ENCODE measurements around the gene FOCAD.
"Not testable (repeated sequence)": the region's sequence is repeated elsewhere in the genome, so short reads cannot be mapped to it uniquely, and the experiment has no call there.

FOCAD gene

DNA sequence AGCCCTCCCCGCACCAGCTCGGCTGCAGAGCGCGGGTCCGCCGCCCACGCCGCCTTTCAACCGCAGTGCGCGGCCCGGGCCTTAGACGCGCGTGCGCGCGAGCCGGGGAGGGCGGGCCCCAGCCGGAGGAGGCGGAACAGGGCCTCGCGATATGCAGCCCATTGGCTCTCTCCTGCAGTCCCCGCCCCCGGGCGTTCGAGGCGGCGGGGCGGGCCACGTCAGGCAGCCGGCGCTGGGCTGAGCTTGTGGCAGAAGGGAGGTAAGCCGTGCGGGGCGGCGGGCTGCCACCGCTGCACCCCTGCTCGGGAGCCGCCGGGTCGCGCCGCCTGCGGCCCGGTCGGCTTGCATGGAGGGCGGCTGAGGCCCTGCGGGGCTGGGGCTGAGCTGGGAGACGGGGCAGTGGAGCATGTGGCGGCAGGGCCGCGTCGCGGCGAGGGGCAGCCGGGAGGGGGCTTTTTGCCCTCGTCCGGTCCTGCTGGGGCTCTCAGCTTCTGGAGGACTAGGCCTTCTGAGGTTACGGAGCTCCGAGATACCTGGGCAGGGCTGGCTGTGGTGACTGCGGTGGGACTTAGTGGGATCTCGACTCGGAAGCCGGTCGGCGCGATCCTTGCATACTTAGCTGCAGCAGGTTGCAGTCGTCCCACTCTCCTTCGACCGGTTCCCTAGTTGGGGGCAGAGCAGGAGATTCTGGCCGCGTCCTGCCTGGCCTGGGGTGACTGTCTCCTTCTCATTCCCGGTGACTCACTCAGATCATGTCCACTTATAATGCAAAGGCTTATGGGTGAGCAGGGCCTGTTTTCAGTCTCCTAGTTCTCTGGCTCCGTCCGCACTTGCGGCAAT lies at the start of gene FOCAD:
Gene FOCAD, plus strand, starts transcription at position 225 of the 840 bp plus-strand sequence. CDS start 31,095 bp downstream, outside the sequence.
- DNase-seq (ENCODE audit: low read depth): peak; percentile 92

GRCh38 chr9:20634895-20635294 lies 49.2 kb upstream of the FOCAD start:
- DNase-seq (ENCODE audit: low read depth): no peak

GRCh38 chr9:20636888-20637440 lies 47.1 kb upstream of the FOCAD start:
- no peak for DNase-seq (ENCODE audit: low read depth)

DNA sequence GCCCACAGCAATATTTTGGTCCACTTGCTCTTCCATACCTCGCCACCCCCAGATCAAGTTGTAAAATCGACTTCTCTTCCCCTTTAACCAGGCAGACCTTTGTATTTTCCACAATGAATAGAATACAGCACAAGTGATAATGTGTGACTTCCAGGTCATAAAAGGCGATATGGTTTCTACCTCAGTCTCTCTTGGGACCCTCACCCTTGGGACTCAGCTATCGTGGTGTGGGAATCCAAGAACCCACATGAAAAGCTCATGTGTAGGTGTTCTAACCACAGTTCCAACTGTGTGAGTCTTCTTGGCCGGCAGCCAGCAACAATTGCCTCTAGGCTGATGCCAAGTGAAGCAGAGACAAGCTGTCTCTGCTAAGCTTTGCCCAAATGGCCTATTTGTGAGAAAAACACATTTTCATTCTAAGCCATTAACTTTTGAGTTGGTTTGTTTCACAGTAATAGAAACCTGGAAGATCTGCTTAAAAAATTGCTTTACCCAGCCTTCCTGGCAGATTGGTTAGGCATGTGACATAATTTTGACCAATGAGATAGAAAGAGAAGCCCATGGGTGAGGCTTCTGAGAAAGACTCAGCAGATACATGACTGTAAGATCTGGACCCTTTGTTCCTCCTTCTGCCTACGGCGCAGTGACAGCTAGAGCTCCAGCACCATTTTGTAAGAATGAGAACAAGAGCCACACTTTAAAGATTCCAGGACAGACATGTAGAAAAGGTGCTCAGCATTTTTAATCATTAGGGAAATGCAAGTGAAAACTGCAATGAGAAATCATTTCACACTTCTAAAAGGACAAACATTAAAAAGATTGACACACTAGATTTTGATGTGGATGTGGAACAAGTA lies 43.5 kb upstream of the FOCAD start:
- peak; percentile 50 for DNase-seq (ENCODE audit: low read depth)

- no peak for DNase-seq (ENCODE audit: low read depth)
Observed at GRCh38 chr9:20642045-20642444, 42.0 kb upstream of the FOCAD start.

DNA sequence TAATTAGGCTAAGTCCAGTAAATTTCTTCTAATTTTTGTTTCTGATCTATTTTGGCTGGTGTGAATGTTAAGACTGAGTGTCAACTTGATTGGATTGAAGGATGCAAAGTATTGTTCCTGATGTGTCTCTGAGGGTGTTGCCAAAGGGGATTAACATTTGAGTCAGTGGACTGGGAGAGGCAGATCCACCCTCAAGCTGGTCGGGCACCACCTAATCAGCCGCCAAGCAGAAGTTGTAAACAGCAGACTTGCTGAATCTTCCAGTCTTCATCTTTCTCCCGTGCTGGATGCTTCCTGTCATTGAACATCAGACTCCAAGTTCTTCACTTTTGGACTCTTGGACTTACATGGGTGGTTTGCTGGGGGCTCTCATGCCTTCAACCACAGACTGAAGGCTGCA lies 40.4 kb upstream of the FOCAD start:
- no peak for DNase-seq (ENCODE audit: low read depth)

GRCh38 chr9:20646656-20647055 lies 37.4 kb upstream of the FOCAD start:
- DNase-seq (ENCODE audit: low read depth): no peak

GRCh38 chr9:20649381-20649780 lies 34.7 kb upstream of the FOCAD start:
- DNase-seq (ENCODE audit: low read depth): no peak

- DNase-seq (ENCODE audit: low read depth): no peak
Observed at GRCh38 chr9:20650313-20650712, 33.7 kb upstream of the FOCAD start.

DNA sequence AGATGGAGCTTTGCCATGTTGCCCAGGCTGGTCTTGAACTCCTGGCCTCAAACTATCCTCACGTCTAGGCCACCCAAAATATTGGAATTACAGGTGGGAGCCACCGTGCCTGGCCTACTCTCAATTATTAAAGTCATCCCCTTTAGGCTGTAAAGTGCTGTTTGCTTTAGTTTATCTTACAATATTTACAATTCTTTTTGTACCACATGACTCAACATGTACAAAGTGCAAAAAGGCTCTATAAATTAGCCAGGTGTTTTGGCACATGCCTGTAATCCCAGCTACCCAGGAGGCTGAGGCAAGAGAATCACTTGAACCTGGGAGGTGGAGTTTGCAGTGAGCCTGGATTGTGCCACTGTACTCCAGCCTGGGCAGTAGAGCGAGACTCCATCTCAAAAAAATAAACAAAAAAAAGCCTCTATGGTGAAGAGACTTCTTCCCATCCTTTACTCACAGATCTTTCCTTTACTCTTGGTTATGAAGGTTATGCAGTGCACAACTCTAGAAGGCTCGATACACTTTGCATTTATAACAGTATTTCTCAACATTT lies 33.2 kb upstream of the FOCAD start:
- no peak for DNase-seq (ENCODE audit: low read depth)

- DNase-seq (ENCODE audit: low read depth): no peak
Observed at GRCh38 chr9:20651939-20652338, 32.1 kb upstream of the FOCAD start.

GRCh38 chr9:20658246-20658667 lies 25.8 kb upstream of the FOCAD start:
- peak; percentile 32 for DNase-seq (ENCODE audit: low read depth)

DNA sequence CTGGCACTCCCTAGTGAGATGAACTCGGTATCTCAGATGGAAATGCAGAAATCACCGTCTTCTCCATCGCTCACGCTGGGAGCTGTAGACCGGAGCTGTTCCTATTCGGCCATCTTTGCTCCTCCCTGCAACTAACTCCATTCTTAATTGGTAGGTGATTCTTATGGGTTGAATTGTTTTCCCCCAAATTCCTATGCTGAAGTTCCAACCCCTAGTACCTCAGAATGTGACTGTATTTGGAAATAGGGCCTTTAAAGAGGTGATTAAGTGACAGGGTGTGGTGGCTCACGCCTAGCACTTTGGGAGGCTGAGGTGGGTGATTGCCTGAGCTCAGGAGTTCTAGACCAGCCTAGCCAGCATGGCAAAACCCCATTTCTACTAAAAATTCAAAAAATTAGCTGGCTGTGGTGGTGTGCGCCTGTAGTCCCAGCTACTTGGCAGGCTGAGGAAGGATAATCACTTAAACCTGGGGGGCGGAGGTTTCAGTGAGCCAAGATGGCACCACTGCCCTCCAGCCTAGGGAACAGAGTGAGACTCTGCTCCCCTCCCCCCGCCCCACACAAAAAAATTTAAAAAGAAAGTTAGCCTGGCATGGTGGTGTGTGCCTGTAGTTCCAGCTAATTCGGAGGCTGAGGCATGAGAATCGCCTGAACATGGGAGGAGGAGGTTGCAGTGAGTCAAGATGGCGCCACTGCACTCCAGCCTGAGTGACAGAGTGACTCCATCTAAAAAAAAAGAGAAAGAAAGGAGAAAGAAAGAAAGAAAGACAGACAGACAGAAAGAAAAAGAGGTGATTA lies 25.2 kb upstream of the FOCAD start:
- DNase-seq (ENCODE audit: low read depth): no peak

- DNase-seq (ENCODE audit: low read depth): no peak
Observed at GRCh38 chr9:20659474-20659967, 24.5 kb upstream of the FOCAD start.

DNA sequence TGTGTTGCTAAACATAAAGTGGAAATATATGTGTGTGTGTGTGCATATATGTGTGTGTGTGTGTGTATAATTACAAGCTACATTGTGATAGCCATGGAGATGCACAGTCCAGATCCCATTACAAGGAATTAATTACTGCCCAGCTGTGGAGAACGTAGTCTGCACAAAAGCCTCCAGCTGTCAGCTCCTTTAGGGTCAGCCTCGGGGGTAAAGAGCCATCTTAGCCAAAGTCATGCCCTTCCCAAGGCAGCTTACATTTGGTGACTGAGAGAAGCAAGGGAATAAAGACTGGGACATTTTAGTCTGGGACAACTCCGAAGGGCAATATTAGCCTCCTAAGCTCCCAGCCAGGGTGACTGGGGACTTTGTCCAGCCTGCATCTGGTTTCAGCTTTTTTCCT lies 21.9 kb upstream of the FOCAD start:
- DNase-seq (ENCODE audit: low read depth): no peak

DNA sequence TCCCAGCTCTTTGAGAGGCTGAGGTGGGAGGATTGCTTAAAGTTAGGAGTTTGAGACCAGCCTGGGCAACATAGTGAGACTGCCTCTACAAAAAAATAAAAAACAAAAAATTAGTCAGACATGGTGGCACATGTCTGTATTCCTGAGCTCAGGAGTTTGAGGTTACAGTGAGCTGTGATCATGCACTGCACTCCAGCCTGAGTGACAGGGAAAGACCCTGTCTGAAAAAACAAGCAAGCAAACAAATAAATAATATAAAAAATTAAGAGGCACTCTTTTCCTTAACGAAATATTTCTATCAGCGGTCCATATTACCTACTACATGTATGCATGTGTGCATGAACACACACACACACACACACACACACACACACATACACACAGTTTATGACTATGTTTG lies 20.9 kb upstream of the FOCAD start:
- DNase-seq (ENCODE audit: low read depth): no peak

DNA sequence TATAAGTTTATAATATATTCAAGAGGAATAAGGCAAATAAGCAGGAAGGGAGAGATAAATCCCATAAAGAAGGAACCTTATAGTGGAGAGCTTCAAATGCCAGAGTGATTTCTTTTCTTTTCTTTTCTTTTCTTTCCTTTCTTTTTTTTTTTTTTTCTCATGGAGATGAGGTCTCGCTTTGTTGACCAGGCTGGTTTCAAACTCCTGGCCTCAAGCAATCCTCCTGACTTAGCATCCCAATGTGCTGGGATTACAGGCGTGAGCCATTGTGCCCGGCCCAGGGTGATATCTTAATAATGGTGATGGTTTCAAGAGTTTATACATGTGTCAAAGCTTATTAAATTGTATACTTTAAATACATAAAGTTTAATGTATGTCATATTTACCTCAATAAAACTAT lies 19.6 kb upstream of the FOCAD start:
- no peak for DNase-seq (ENCODE audit: low read depth)

DNA sequence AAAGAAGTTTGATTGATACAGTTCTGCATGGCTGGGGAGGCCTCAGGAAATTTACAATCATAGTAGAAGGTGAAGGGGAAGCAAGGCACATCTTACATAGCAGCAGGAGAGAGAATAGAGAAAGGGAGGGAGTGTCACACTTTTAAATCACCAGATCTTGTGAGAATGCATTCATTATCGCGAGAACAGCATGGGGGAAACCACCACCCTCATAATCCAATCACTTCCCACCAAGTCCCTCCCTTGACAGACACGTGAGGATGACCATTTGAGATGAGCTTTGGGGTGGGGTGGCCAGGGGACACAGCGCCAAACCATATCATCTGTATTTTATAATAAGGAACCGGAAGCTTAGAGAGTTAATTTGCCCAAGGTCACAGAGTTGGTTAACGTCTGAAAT lies 13.7 kb upstream of the FOCAD start:
- no peak for DNase-seq (ENCODE audit: low read depth)

DNA sequence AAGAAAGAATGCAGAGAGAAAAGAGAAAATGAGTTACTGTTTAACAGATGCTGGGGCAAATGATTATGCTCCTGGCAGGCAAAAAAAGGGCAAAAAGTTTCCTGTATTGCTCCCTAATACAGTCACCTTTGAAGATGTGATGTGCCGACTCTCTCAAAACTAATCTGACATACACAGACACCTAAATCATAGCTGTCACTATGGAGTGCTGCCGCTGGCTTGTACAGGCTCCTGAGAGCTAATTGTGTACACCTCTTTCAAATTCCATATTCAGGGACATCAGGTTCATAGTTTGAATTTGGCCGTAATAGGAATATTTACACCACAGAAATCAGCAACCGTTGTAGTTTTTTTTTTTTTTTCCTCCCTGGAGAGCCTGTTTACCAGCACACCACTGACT lies 12.4 kb upstream of the FOCAD start:
- no peak for DNase-seq (ENCODE audit: low read depth)

- not testable (repeated sequence) for DNase-seq (ENCODE audit: low read depth)
Observed at GRCh38 chr9:20673537-20673936, 10.5 kb upstream of the FOCAD start.

GRCh38 chr9:20681467-20681866 lies 2.6 kb upstream of the FOCAD start:
- DNase-seq (ENCODE audit: low read depth): no peak

Measured in T-helper 22 cell (primary cell).